K562 (cell line): ENCODE measurements around the gene SGPL1. TPM values are rescaled to one million over a fixed set of nuclear protein-coding genes. Genes with fewer than 3 reads are reported as not detected.

ENCODE experiments used
- ATAC-seq: fragments of 200-7000 bp; cut with Tn5 transposase; 3 replicates; pipeline ENCODE4 v1.9.1; 2020; ENCODE audit warnings: moderate library complexity
- BruUV-seq: library from RNA; stranded (reverse); fragments of 400-500 nt; replicated peaks from 2 replicates; lab custom pipeline; 2021; lab: Mats Ljungman, UMichigan
- CTCF ChIA-PET: fragments of 300-600 bp; formaldehyde crosslinking; extraction: SDS; loops from one replicate; lab custom pipeline; 2021; ENCODE audit warnings: low intra/inter-chr PET ratio; lab: Yijun Ruan, JAX
- POLR2A ChIA-PET: fragments of 300-600, 350-650 bp; sonication (Branson Sonifier 250); formaldehyde crosslinking; extraction: SDS; loops from one replicate; lab custom pipeline; 2021; ENCODE audit warnings: antibody characterized with exemption, inconsistent platforms; lab: Yijun Ruan, JAX
- DNase-seq, 4 experiments: peaks; one replicate each; pipeline versions ENCODE4 v3.0.0 to v3.0.0-alpha.2; 2011 to 2018; ENCODE audit warnings: low spot score in 3 of 4, mixed read lengths in 3 of 4; ENCODE audit errors: extremely low read depth in 1 of 4
- FAIRE-seq: peaks from 2 replicates; lab custom pipeline; 2011; peaks lifted over from hg19 to GRCh38; lab: Jason Lieb, UNC
- H2AFZ ChIP-seq: 2 replicates; pipeline ENCODE4 v1.6.0; 2011; ENCODE audit warnings: low read depth, low read length, control low read depth, inconsistent platforms
- H3K27ac ChIP-seq: fragments of 200-600 bp; 3 replicates; pipeline ENCODE4 v1.8.0; 2011; ENCODE audit warnings: low read depth, mild to moderate bottlenecking, control low read depth, inconsistent platforms, low read length, moderate library complexity, mixed read lengths; ENCODE audit errors: extremely low read depth
- H3K27me3 ChIP-seq, 2 experiments: fragments of 300-600 bp in 1 of 2; 2 replicates in 1 of 2; 3 replicates in 1 of 2; pipeline versions ENCODE4 v1.6.0 to v1.8.0; 2011; ENCODE audit warnings: inconsistent platforms in 2 of 2, low read length in 2 of 2, mild to moderate bottlenecking in 1 of 2, mixed read lengths in 1 of 2, moderate library complexity in 1 of 2; ENCODE audit not compliant: control insufficient read depth in 2 of 2, insufficient read depth in 2 of 2
- H3K36me3 ChIP-seq: fragments of 300-600 bp; 3 replicates; pipeline ENCODE4 v1.8.0; 2011; ENCODE audit warnings: mild to moderate bottlenecking, low read length, inconsistent platforms; ENCODE audit not compliant: control insufficient read depth, insufficient read depth
- H3K4me1 ChIP-seq, 2 experiments: fragments of 200-600 bp in 1 of 2; replicated peaks in 1 of 2; 2 replicates in 1 of 2; 3 replicates in 1 of 2; pipeline versions ENCODE4 v1.5.1 to v1.8.0; 2011; ENCODE audit warnings: inconsistent platforms in 2 of 2, low read length in 2 of 2, mild to moderate bottlenecking in 1 of 2, mixed read lengths in 1 of 2, moderate library complexity in 1 of 2; ENCODE audit not compliant: control insufficient read depth in 2 of 2, insufficient read depth in 2 of 2
- H3K4me2 ChIP-seq: 2 replicates; pipeline ENCODE4 v1.6.1; 2011; ENCODE audit warnings: low read length, control low read depth, inconsistent platforms, mixed read lengths; ENCODE audit not compliant: insufficient read depth
- H3K4me3 ChIP-seq: fragments of 200-600 bp; sonication (generic), shearing (Covaris generic); 2 replicates; pipeline ENCODE4 v1.5.1; 2016; ENCODE audit warnings: control low read depth, inconsistent platforms
- H3K79me2 ChIP-seq: fragments of 200-600 bp; 3 replicates; pipeline ENCODE4 v1.8.0; 2011; ENCODE audit warnings: low read length, inconsistent platforms; ENCODE audit not compliant: control insufficient read depth, insufficient read depth
- H3K9ac ChIP-seq, 2 experiments: 2 replicates each; pipeline versions ENCODE4 v1.6.0 to v1.6.1; 2011; ENCODE audit warnings: low read depth in 2 of 2, low read length in 2 of 2, control low read depth in 1 of 2, inconsistent platforms in 1 of 2, mild to moderate bottlenecking in 1 of 2, mixed read lengths in 1 of 2; ENCODE audit not compliant: insufficient read depth in 1 of 2
- H3K9me1 ChIP-seq: one replicate; pipeline ENCODE4 v1.6.0; 2011; ENCODE audit warnings: inconsistent platforms, mild to moderate bottlenecking, low read length, moderate library complexity; ENCODE audit not compliant: control insufficient read depth, insufficient read depth
- H3K9me3 ChIP-seq: replicated peaks from 2 replicates; pipeline ENCODE4 v1.5.1; 2011; ENCODE audit warnings: low read depth, low read length, inconsistent platforms; ENCODE audit not compliant: control insufficient read depth, insufficient read depth
- H4K20me1 ChIP-seq: replicated peaks from 2 replicates; pipeline ENCODE4 v1.6.1; 2011; ENCODE audit warnings: low read length, inconsistent platforms, mixed read lengths; ENCODE audit not compliant: control insufficient read depth, insufficient read depth
- CCNT2 ChIP-seq: IDR thresholded peaks from 2 replicates; pipeline ENCODE4 v1.6.1; 2011; ENCODE audit warnings: borderline replicate concordance, low read depth, mild to moderate bottlenecking, moderate library complexity, mixed read lengths, low read length; ENCODE audit not compliant: insufficient read length; ENCODE audit errors: extremely low read depth
- CXXC5 ChIP-seq: fragments of 250-450 bp; sonication (Bioruptor Pico); IDR thresholded peaks from 2 replicates; pipeline ENCODE4 v1.8.0; 2022; ENCODE audit warnings: inconsistent platforms, mild to moderate bottlenecking, moderate library complexity
- GATAD2A ChIP-seq: fragments of 450-650 bp; IDR thresholded peaks from 2 replicates; pipeline ENCODE4 v1.6.1; 2017
- MCM7 ChIP-seq, 2 experiments: fragments of 450-650 bp; IDR thresholded peaks; 2 replicates each; pipeline ENCODE4 v1.6.1; 2016 to 2018
- NFYB ChIP-seq: IDR thresholded peaks from 2 replicates; pipeline ENCODE4 v1.6.1; 2011; ENCODE audit warnings: mild to moderate bottlenecking, moderate library complexity; ENCODE audit not compliant: insufficient read length; ENCODE audit errors: extremely low read depth
- NR1H2 ChIP-seq: sonication (generic); formaldehyde crosslinking; IDR thresholded peaks from 2 replicates; pipeline ENCODE4 v1.4.0; 2020; ENCODE audit warnings: mild to moderate bottlenecking, missing genetic modification reagents
- SOX6 ChIP-seq: fragments of 450-650 bp; IDR thresholded peaks from 2 replicates; pipeline ENCODE4 v1.6.1; 2014; ENCODE audit warnings: mild to moderate bottlenecking
- STAT5B ChIP-seq: fragments of 250-450 bp; sonication (Bioruptor Pico); IDR thresholded peaks from 2 replicates; pipeline ENCODE4 v1.8.0; 2021; ENCODE audit warnings: mild to moderate bottlenecking, inconsistent platforms
- TCF3 ChIP-seq: sonication (generic); formaldehyde crosslinking; IDR thresholded peaks from 2 replicates; pipeline ENCODE4 v1.4.0; 2020; ENCODE audit warnings: mild to moderate bottlenecking, missing genetic modification reagents
- ZNF507 ChIP-seq: conservative IDR thresholded peaks from 2 replicates; pipeline ENCODE4 v1.6.1; 2017; ENCODE audit warnings: missing genetic modification characterization, missing compliant biosample characterization
- ZNF589 ChIP-seq: fragments of 200-800 bp; sonication (Bioruptor generic); IDR thresholded peaks from 2 replicates; pipeline ENCODE4 v1.6.1; 2016; ENCODE audit warnings: low read depth, missing genetic modification characterization, missing compliant biosample characterization
- WGBS: fragments of 100-300 bp; shearing (Covaris generic); methylation state at CpG from one replicate; pipeline ENCODE4 v1.1.6; 2016; ENCODE audit warnings: low coverage, mixed read lengths; ENCODE audit not compliant: insufficient coverage; ENCODE audit errors: missing lambda C conversion rate; 5-methylcytosine and 5-hydroxymethylcytosine counted together
- in situ Hi-C: fragments of 300-500 bp; cut with MboI; formaldehyde crosslinking; loops from 4 replicates; pipeline ENCODE4 v1.15.0; 2018; ENCODE audit warnings: inconsistent platforms, mixed read lengths
- intact Hi-C: fragments of 100-400 bp; cut with micrococcal nuclease; formaldehyde crosslinking; loops from 2 replicates; pipeline ENCODE4 v1.14.2; 2022
- polyA plus RNA-seq, 8 experiments: library from polyadenylated mRNA; depleted of rRNA in 4 of 8; stranded (reverse) in 5 of 8; unstranded in 3 of 8; fragments of >200 nt; fragmentation: Nextera tagmentation in 2 of 8; fragmentation: Illumina TruSeq in 1 of 8; extraction: Ambion mirVana in 2 of 8; extraction: Trizol in 1 of 8; gene quantifications; 2 replicates each; pipeline versions ENCODE4 v1.2.1 to v1.2.3, GENCODE V29; 2011 to 2014; ENCODE audit warnings: inconsistent platforms in 1 of 8, missing spikeins in 1 of 8
- total RNA-seq, 7 experiments: library from RNA; depleted of rRNA in 6 of 7; stranded (reverse); fragments of >200 nt in 6 of 7; fragmentation: Illumina TruSeq in 2 of 7; extraction: Trizol in 2 of 7; gene quantifications; 2 replicates each; pipeline versions ENCODE4 v1.2.1 to v1.2.3, GENCODE V29; 2011 to 2021; ENCODE audit warnings: low replicate concordance in 1 of 7
- TF ChIP-seq, protein P1 (sequence below): sonication (generic); formaldehyde crosslinking; IDR thresholded peaks from 2 replicates; pipeline ENCODE4 v1.8.0; 2023; ENCODE audit warnings: mild to moderate bottlenecking, missing genetic modification reagents
- TF ChIP-seq, protein P2 (sequence below): sonication (generic); formaldehyde crosslinking; IDR thresholded peaks from 2 replicates; pipeline ENCODE4 v1.8.1; 2023; ENCODE audit warnings: missing genetic modification reagents, mild to moderate bottlenecking, borderline replicate concordance

Gene SGPL1
- total and polyA plus RNA-seq, 9 of the 15 experiments (the other 6 are each of a cell fraction or from before 2014, with no cell fraction given): 6.0 to 18.0 (median 8.7) TPM

DNA sequence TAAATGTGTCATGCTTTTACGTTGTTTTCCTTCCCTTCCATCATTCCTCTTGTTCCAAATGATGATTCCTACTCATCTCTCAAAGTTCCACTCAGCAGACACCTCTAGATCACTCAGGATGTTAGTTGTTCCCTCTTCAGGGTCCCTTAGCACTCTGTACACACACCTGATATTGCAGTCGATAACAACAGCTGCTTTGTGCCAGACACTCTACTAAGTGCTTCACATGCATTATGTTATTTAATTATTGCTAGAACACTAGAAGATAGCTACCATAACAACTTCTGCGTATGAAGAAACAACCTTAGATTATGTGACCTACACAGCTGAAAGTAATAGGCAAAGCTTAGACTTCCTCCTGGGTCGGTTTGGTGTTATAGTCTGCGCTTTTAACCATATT lies 43.0 kb downstream of the SGPL1 start:
- Histone ChIP-seq H3K4me1 (no peaks in the 10 kb centered on the region; a peak in 1 of 5 replicates), H3K27ac (no peak overlapping the region), H3K4me3 (no peak overlapping the region), H2AFZ (no peak overlapping the region)
- CTCF ChIA-PET: no interaction called here
- TF ChIP-seq ZNF507 (tag) (no peak), GATAD2A (no peak), CCNT2 (no peak), NR1H2 (CRISPR knock-in tag) (no peak), CXXC5 (no peak), SOX6 (no peak), TCF3 (CRISPR knock-in tag) (no peak), NFYB (no peak), ZNF589 (CRISPR knock-in tag) (no peak), MCM7 (IDR thresholded peaks at IDR 0.05) (no peak), STAT5B (no peak)
- TF ChIP-seq, protein P1, sequence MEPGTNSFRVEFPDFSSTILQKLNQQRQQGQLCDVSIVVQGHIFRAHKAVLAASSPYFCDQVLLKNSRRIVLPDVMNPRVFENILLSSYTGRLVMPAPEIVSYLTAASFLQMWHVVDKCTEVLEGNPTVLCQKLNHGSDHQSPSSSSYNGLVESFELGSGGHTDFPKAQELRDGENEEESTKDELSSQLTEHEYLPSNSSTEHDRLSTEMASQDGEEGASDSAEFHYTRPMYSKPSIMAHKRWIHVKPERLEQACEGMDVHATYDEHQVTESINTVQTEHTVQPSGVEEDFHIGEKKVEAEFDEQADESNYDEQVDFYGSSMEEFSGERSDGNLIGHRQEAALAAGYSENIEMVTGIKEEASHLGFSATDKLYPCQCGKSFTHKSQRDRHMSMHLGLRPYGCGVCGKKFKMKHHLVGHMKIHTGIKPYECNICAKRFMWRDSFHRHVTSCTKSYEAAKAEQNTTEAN (CRISPR knock-in tag): no peak
- TF ChIP-seq, protein P2, sequence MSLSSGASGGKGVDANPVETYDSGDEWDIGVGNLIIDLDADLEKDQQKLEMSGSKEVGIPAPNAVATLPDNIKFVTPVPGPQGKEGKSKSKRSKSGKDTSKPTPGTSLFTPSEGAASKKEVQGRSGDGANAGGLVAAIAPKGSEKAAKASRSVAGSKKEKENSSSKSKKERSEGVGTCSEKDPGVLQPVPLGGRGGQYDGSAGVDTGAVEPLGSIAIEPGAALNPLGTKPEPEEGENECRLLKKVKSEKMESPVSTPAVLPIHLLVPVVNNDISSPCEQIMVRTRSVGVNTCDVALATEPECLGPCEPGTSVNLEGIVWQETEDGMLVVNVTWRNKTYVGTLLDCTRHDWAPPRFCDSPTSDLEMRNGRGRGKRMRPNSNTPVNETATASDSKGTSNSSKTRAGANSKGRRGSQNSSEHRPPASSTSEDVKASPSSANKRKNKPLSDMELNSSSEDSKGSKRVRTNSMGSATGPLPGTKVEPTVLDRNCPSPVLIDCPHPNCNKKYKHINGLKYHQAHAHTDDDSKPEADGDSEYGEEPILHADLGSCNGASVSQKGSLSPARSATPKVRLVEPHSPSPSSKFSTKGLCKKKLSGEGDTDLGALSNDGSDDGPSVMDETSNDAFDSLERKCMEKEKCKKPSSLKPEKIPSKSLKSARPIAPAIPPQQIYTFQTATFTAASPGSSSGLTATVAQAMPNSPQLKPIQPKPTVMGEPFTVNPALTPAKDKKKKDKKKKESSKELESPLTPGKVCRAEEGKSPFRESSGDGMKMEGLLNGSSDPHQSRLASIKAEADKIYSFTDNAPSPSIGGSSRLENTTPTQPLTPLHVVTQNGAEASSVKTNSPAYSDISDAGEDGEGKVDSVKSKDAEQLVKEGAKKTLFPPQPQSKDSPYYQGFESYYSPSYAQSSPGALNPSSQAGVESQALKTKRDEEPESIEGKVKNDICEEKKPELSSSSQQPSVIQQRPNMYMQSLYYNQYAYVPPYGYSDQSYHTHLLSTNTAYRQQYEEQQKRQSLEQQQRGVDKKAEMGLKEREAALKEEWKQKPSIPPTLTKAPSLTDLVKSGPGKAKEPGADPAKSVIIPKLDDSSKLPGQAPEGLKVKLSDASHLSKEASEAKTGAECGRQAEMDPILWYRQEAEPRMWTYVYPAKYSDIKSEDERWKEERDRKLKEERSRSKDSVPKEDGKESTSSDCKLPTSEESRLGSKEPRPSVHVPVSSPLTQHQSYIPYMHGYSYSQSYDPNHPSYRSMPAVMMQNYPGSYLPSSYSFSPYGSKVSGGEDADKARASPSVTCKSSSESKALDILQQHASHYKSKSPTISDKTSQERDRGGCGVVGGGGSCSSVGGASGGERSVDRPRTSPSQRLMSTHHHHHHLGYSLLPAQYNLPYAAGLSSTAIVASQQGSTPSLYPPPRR: no peak
- TF ChIP-seq, all 486 proteins: peak for 0
- POLR2A ChIA-PET: interaction anchor here (0.6 kb wide), 1 partner anchor 412 kb away, joined by 3 read pairs; no protein-coding TSS in a partner anchor
- no peaks in the 10 kb centered on the region for H4K20me1 ChIP-seq
- BruUV-seq: no TSS peak
- intact Hi-C loops: no loop called here
- ATAC-seq (no peak), DNase-seq (no peak), FAIRE-seq (no peak)
- WGBS: 52% methylated on average over 5 of the region's 5 CpGs
- no peak overlapping the region for H3K9ac ChIP-seq
- peaks cover 3% of the 10 kb centered on the region for H3K9me1 ChIP-seq
- H3K4me2 ChIP-seq: no peak overlapping the region
- H3K79me2 ChIP-seq: no peaks in the 10 kb centered on the region
- H3K9me3 ChIP-seq: no peaks in the 10 kb centered on the region
- peaks cover 11% of the 10 kb centered on the region; the same call in 2 of the 3 replicates for H3K36me3 ChIP-seq
- in situ Hi-C loops: no loop called here
- no peaks in the 10 kb centered on the region for H3K27me3 ChIP-seq
